ENCODE data around the gene PIK3R1. TPM values are rescaled to one million over a fixed set of nuclear protein-coding genes. Genes with fewer than 3 reads are reported as not detected.

The PIK3R1 gene
- total RNA-seq: 16.8 and 37.8 TPM in 2 replicates

GRCh38 chr5:68215208-68215897, at the start of gene PIK3R1:
TSS of gene PIK3R1 (plus strand) at chr5:68215756. CDS start at chr5:68226676, 10,920 bp downstream.

Measured in mesangial cell (primary cell).